ENCODE data around the gene KLF11.
A peak's percentile ranks its signal among the peaks of the same experiment; 100 is the strongest.
"Not testable (repeated sequence)": the region's sequence is repeated elsewhere in the genome, so short reads cannot be mapped to it uniquely, and the experiment has no call there.

The KLF11 gene

GRCh38 chr2:10027660-10028330 lies 15.6 kb upstream of the KLF11 start:
- no peak for DNase-seq

GRCh38 chr2:10028407-10028987 lies 14.9 kb upstream of the KLF11 start:
- DNase-seq: no peak

GRCh38 chr2:10028988-10029874 lies 14.1 kb upstream of the KLF11 start:
- DNase-seq: no peak

- no peak for DNase-seq
Observed at GRCh38 chr2:10029875-10030223, 13.5 kb upstream of the KLF11 start.

DNA sequence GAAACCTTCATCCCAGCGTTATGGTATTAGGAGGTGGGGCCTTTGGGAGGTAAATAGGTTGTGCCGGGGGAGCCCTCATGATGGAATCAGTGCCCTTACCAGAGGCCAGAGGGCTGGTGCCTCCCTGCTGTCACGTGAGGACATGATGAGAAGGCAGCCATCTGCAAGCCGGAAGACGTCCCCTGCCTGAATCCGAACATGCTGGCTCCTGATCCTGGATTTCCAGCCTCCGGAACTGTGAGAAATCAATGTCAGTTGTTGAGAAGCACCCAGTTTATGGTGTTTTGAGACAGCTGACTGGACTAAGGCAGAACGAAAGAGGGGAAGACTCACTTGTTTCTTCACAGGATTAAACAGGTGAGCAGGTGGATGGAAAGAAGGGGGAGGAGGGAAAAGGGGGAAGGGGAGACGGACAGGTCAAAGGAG lies 13.0 kb upstream of the KLF11 start:
- DNase-seq: no peak

DNA sequence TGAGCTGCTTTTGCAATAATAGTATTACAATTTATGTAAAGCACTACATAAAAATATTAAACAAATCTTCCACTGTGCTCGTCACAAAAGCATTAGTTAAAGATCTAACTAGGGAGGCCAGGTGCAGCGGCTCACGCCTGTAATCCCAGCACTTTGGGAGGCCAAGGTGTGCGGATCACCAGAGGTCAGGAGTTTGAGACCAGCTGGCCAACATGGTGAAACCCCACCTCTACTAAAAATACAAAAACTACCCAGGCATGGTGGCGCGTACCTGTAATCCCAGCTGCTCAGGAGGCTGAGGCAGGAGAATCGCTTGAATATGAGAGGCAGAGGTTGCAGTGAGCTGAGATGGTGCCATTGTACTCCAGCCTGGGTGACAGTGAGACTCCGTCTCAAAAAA lies 12.6 kb upstream of the KLF11 start:
- DNase-seq: not testable (repeated sequence)

DNA sequence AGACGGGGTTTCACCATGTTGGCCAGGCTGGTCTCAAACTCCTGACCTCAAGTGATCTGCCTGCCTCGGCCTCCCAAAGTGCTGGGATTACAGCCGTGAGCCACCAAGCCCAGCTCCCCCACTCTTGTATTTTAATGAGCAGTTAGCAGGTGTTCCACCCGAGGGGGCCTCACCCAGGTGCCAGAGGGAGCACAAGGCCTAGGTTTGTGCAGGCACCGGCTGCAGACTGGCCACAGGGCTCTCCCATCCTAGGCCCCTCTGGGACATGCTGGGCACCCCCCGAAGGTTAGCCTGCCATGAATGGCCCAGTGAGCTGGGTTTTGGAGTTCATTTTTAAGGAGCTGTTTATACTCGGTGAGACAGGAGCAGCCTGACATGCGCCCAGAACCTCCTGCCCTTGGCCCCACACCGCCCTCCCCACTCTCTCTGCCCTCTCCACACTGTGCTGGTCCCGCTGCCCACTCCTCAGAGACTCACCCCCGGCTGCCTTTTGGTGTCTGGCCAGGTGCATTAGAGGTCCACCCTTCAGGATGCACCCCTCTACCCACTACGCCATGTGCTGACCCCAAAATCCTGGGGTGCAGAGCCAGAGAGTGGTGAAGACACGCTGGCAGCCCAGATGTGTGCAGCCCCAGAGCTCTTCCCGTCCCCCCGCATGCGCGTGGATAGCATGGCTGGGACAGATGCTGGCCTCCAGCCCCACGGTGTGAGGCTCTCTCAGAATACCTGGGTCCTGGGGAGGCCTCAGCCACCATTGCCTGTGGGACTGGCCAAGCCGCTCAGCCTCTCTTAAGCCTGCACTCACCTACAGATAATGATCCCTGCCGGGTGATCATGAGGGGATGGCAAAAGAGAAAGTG lies 11.2 kb upstream of the KLF11 start:
- DNase-seq: no peak

DNA sequence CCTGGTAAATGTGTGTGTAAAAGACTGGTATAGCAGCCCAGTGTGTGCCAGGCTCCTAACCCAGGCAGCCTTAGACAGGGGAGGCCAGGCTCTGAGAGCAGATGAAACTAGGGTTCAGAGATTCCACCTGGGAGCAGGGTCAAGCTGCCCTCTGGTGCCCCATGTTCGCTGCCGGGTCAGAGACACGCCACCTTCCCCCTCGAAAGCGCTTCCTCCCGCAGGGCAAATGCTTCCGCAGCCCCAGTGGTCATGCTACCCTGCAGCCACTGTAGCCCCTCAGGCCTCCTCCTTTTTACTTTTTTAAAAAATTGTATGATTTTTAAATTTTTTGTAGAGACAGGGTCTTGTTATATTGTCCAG lies 10.6 kb upstream of the KLF11 start:
- DNase-seq: no peak

- DNase-seq: no peak
Observed at GRCh38 chr2:10033251-10034006, 9.9 kb upstream of the KLF11 start.

- no peak for DNase-seq
Observed at GRCh38 chr2:10034333-10035052, 8.9 kb upstream of the KLF11 start.

- no peak for DNase-seq
Observed at GRCh38 chr2:10035053-10035422, 8.3 kb upstream of the KLF11 start.

- no peak for DNase-seq
Observed at GRCh38 chr2:10035633-10036032, 7.7 kb upstream of the KLF11 start.

- DNase-seq: peak; percentile 93
Observed at GRCh38 chr2:10036095-10036884, 7.1 kb upstream of the KLF11 start.

DNA sequence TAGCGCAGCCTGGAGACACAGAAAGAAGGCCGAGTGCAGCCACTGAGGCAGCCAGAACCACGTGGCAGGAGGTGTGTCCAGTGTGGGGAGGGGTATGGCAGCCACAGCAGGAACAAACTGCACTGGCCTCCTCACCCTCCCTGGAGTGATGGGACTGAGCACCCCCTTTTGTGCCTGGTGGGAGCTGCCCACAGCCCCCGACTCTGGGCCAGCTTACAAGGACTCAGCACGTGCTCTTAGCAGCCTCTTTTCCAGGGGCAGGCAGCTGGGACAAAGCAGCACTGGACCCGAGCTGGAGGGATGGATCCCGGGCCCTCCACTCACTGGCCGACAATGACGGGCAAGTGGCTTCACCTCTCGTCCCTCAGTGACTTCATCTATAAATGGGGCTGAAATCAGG lies 5.2 kb upstream of the KLF11 start:
- DNase-seq: no peak

GRCh38 chr2:10038716-10039115 lies 4.6 kb upstream of the KLF11 start:
- DNase-seq: no peak

DNA sequence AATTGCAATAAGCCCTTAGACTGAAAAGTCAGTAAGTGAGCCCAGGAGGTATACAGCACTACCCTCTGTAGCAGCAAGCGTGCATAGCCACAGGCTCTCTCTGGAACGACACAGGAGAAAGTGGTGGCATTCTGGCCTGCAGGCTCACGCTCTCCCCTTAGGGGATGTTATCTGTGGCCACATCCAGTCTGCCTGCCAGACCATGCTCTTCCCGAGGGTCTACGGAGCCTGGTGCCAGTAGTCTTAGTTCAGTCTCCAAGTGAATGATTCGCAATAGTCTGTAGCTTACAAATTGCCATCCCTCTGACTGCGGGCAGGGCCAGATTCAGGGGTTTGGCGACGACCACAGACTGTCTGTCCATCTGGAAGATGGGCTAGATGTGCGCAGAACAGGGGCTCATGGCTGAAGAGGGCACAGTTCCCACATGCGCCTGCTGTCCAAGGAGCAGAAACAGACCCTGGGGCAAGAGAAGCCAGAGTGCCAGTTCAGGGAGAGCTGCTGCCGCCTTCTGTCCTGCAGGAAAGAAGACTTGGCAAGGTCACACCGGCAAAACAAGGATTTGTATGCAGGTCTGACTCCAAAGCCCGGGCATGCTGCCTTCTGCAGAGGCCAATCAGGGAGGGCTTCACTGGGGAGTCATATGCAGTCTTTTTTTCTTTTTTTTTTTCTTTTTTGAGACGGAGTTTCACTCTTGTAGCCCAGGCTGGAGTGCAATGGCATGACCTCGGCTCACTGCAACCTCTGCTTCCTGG lies 3.5 kb upstream of the KLF11 start:
- DNase-seq: no peak

DNA sequence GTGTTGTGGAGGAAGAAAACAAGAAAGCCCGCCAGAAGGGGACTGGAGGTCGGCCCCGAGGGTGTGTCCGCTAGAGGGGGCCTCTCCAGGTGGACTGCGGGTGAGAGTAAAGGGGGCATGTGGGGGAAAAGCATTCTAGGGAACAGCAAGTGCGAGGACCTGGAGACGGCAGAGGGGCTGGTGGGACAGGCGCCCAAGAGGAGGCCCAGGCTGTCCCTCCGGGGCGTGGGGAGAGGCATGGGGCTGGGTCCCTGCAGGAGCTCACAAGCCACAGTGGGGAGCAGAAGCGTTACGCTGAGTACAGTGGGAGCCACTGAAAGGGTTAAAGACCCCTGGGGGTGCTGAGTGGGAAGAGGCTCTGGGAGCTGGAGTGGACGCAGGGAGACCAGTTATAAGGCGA lies 1.6 kb upstream of the KLF11 start:
- DNase-seq: no peak

- DNase-seq: peak; percentile 31
Observed at GRCh38 chr2:10042301-10043161, 819 bp upstream of the KLF11 start.
